Gastroesophageal sphincter (tissue), 4 donors: ENCODE measurements around the gene SH3PXD2A. TPM values are rescaled to one million over a fixed set of nuclear protein-coding genes. Genes with fewer than 3 reads are reported as not detected.

Source experiments
- ATAC-seq: fragments of 150-250 bp; one replicate; pipeline ENCODE4 v1.9.1; 2016; ENCODE audit warnings: mild to moderate bottlenecking, moderate library complexity
- H3K27ac ChIP-seq, 4 donors: fragments of 200-600 bp; sonication (generic) in 3 of 4; 1 replicate in 3 of 4; 2 replicates in 1 of 4; pipeline ENCODE4 v1.5.1; 2016 to 2019
- H3K27me3 ChIP-seq: fragments of 200-600 bp; sonication (generic); one replicate; pipeline ENCODE4 v1.5.1; 2019
- H3K36me3 ChIP-seq, 2 donors: fragments of 200-600 bp; sonication (generic); one replicate each; pipeline ENCODE4 v1.5.1; 2019; ENCODE audit warnings: control low read depth in 1 of 2
- H3K4me1 ChIP-seq, 3 donors: fragments of 200-600 bp; sonication (generic); 1 replicate in 2 of 3; 2 replicates in 1 of 3; pipeline ENCODE4 v1.5.1; 2016 to 2019; ENCODE audit warnings: control low read depth in 2 of 3
- H3K4me3 ChIP-seq, 2 donors: fragments of 200-600 bp; sonication (generic); one replicate each; pipeline ENCODE4 v1.5.1; 2019; ENCODE audit warnings: mild to moderate bottlenecking in 1 of 2, moderate library complexity in 1 of 2
- H3K9me3 ChIP-seq, 3 donors: fragments of 200-600 bp; sonication (generic); one replicate each; pipeline ENCODE4 v1.5.1; 2017 to 2019; ENCODE audit warnings: control low read depth in 2 of 3
- EP300 ChIP-seq: sonication (generic); formaldehyde crosslinking; IDR thresholded peaks from one replicate; pipeline ENCODE4 v1.6.1; 2017; ENCODE audit warnings: antibody characterized with exemption, mild to moderate bottlenecking
- POLR2A ChIP-seq, 2 donors: fragments of 450-650 bp; IDR thresholded peaks; one replicate each; pipeline ENCODE4 v1.6.1; 2017; ENCODE audit warnings: antibody characterized with exemption in 2 of 2, mild to moderate bottlenecking in 2 of 2, moderate library complexity in 1 of 2
- POLR2AphosphoS5 ChIP-seq: sonication (generic); formaldehyde crosslinking; IDR thresholded peaks from one replicate; pipeline ENCODE4 v1.6.1; 2017; ENCODE audit warnings: antibody characterized with exemption
- WGBS, 2 donors: methylation state at CpG; one replicate each; pipeline ENCODE4 v1.1.5; 2018; ENCODE audit warnings: low coverage in 1 of 2; 5-methylcytosine and 5-hydroxymethylcytosine counted together
- total RNA-seq, 4 donors: library from RNA; depleted of rRNA; stranded (reverse); fragments of >200 nt; gene quantifications; one replicate each; pipeline ENCODE4 v1.1.0, GENCODE V29; 2016
- TF ChIP-seq, protein P1 (sequence below), 4 experiments: fragments of 200-600 bp in 2 of 4; fragments of 450-650 bp in 2 of 4; sonication (generic) in 1 of 4; IDR thresholded peaks; one replicate each; pipeline ENCODE4 v1.5.1; 2017 to 2019; ENCODE audit warnings: antibody characterized with exemption in 4 of 4, mild to moderate bottlenecking in 2 of 4, moderate library complexity in 2 of 4

The SH3PXD2A gene
- total RNA-seq, 4 donors from 2014 or later, result 31.2 to 65.2 (median 39.5) TPM

DNA sequence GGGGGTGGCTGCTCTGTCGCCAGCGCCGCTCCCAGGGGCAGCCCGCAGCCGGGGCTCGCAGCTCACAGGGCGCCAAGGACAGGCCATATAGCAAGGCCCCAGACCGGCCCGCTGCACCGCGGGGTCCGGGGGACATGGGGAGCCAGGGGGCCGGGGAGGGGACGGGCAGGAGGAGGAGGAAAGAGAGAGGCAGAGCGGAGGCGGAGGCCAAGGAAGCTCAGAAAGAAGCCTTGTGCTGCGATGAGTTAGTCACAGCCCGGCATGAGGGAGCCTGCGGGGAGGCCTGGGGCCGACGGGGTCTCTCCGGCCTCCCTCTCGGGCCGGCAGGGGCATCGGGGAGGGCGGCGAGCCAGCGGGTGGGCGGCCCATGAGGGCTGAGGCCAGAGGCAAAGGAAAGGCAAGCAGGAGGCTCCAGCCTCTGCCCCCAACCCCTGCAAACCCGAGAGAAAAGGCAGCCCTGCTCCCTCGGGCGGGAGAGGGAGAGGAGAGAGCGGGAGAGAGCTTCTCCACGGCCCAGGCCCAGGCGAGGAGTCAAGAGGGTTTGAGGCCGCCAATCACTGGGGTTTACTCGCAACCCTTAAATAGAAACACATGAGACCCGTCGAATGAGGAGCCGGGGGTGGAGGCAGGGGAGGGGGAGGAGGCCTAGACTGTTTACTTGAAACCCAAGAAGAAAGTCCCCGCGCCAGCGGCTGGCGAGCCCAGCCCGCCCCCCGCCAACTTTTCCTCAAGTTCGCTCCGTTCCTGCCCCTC is 194.0 kb downstream of the SH3PXD2A start:
- H3K4me3 ChIP-seq, result peak overlapping the region; percentile 56 to 72
- H3K9me3 ChIP-seq, result peaks cover 0 to 9% (median 0%) of the 10 kb centered on the region in 3 donors
- peak overlapping the region; percentile 83 to 96 (median 96) for H3K27ac ChIP-seq
- ATAC-seq, result peak; percentile 87
- peaks cover 0 to 83% (median 9%) of the 10 kb centered on the region in 3 donors for H3K4me1 ChIP-seq
- 13% methylated on average over 4 to 13 of the region's 48 CpGs for WGBS, 2 donors
- TF ChIP-seq POLR2A (IDR thresholded peaks at IDR 0.05) (peak; percentile 89), POLR2AphosphoS5 (peak; percentile 94), EP300 (no peak)
- TF ChIP-seq, protein P1, sequence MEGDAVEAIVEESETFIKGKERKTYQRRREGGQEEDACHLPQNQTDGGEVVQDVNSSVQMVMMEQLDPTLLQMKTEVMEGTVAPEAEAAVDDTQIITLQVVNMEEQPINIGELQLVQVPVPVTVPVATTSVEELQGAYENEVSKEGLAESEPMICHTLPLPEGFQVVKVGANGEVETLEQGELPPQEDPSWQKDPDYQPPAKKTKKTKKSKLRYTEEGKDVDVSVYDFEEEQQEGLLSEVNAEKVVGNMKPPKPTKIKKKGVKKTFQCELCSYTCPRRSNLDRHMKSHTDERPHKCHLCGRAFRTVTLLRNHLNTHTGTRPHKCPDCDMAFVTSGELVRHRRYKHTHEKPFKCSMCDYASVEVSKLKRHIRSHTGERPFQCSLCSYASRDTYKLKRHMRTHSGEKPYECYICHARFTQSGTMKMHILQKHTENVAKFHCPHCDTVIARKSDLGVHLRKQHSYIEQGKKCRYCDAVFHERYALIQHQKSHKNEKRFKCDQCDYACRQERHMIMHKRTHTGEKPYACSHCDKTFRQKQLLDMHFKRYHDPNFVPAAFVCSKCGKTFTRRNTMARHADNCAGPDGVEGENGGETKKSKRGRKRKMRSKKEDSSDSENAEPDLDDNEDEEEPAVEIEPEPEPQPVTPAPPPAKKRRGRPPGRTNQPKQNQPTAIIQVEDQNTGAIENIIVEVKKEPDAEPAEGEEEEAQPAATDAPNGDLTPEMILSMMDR (IDR thresholded peaks at IDR 0.05), result peak in 1 of 4 experiments; percentile 43
- no peaks in the 10 kb centered on the region for H3K27me3 ChIP-seq
- H3K36me3 ChIP-seq, result peaks cover 0 to 32% of the 10 kb centered on the region in 2 donors

DNA sequence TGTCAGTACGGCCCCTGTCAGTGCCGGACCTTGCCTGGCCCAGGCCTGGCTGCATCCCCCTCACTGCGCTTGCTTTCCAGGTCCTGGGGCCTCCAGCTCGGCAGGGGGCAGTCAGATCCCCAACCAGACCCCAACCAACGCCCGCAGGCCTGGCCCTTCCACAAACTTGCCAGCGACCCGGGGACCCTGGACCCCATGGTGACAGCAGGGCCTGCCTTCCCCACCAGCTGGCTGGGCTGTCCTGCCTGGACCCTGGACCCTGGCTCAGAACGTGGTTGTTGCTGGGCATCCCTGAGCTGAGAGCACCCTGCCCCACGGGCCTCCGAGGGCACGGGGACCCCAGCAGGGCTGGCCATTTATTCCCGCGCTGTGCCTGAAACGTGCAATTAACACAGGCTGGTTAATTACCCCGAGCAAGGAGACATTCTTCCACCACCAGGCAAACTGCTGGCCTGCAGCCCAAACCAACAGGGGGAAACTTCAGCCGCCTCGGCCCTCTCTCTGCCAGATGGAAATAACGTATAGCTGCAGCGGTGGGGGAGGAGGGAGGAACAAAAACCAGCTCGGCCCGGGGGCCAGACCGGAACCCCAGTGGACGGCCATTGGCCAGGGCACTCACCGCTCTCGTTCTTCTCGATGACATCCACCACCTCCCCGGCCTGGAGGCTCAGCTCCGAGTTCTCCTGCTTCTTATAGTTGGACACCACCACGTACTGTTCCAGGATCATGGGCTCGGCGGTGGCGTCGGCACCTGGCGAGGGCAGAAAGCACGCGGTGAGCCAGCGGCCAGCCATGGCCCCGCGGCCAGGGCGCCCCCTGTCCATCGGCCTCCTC is 194.8 kb downstream of the SH3PXD2A start:
- Histone ChIP-seq H3K27me3 (no peaks in the 10 kb centered on the region), H3K9me3 (peaks cover 0 to 9% (median 0%) of the 10 kb centered on the region in 3 donors), H3K27ac (peak overlapping the region; percentile 83 to 96 (median 96)), H3K4me1 (peaks cover 0 to 83% (median 9%) of the 10 kb centered on the region in 3 donors), H3K4me3 (peak overlapping the region; percentile 56 to 72), H3K36me3 (peaks cover 0 to 36% of the 10 kb centered on the region in 2 donors)
- 62% methylated on average over 3 of the region's 42 CpGs; no CpG with 5 or more reads in 1 of the 2 donors for WGBS, 2 donors
- peak; percentile 5 for ATAC-seq
- TF ChIP-seq EP300, result no peak
- TF ChIP-seq, protein P1 (IDR thresholded peaks at IDR 0.05), result peak in 1 of 4 experiments; percentile 7

DNA sequence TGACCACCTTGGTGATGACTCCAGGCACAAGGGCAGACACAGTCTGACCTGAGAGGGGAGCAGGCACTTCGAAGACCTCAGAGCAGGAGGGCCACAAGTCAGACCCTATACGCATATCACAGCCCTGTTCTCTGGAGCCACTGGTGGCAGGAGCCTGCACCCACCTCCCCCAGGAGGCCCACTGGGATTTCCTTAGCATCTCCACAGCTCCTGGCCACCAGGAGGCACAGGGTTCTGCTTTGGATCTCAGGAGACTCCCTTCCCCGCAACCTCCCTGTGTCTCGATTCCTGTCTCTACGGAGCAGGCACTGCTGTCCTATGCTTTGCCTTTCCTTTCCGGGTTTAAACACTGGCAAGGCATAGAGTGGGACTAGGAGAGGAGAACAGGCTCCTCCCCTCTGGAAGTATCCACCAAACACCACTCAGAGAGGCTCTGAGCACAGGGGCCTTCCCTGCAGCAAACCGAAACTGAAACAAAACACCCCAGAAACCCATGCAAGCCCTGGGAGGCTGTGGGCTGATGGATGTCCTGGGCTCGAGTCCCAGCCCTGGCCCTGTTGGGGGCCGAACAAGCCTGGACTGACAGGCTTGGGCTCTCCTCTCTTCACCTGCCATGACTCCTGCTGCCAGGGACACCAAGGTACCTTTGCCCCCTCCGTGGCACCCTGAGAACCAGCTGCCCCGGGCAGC is 195.6 kb downstream of the SH3PXD2A start:
- peak; percentile 87 for ATAC-seq
- peaks cover 0 to 79% (median 9%) of the 10 kb centered on the region in 3 donors for H3K4me1 ChIP-seq
- WGBS, 2 donors, result no CpG with 5 or more reads among the region's 11 CpGs

DNA sequence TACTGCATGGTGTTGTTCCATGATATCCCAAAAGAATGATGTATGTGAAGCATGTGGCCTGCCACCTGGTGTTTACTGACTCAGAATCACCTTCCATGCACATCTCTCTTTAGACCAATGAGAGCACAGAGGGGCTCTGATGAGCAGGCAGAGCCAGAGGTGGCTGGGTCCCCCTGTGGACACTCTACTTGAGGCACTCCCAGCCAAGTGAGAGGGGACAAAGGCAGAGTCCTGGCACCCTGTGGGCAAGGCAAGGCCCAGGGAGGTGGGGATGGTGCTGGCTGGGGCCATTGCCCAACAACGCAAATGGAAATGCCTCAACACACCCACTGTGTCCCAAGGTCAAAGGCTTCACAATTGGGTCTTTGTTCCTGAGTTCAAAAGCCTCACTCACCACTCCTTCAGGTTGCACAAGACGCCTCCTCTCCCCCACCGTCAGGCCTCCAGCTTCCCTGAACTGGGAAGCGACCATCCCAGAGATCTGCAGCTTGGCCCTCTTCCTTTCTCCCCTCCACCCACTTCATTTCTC is 197.3 kb downstream of the SH3PXD2A start:
- no peak for ATAC-seq
- peaks cover 0 to 54% of the 10 kb centered on the region in 2 donors for H3K36me3 ChIP-seq
- WGBS, 2 donors, result 81% methylated on average over 4 of the region's 4 CpGs; no CpG with 5 or more reads in 1 of the 2 donors
- H3K27ac ChIP-seq, result peak overlapping the region in 2 of 4 donors; percentile 95 to 96
- peaks cover 0 to 9% (median 0%) of the 10 kb centered on the region in 3 donors for H3K9me3 ChIP-seq
- H3K27me3 ChIP-seq, result no peaks in the 10 kb centered on the region
- H3K4me3 ChIP-seq, result no peak overlapping the region
- no peak for TF ChIP-seq POLR2A (IDR thresholded peaks at IDR 0.05)
- TF ChIP-seq POLR2AphosphoS5, result no peak
- TF ChIP-seq, protein P1 (IDR thresholded peaks at IDR 0.05), result no peak
- no peak for TF ChIP-seq EP300
- peaks cover 0 to 76% (median 13%) of the 10 kb centered on the region in 3 donors for H3K4me1 ChIP-seq

More for the DNA sequence above, 195.6 kb downstream of the SH3PXD2A start:
- Histone ChIP-seq H3K4me3 (peak overlapping the region; percentile 56 to 72), H3K9me3 (peaks cover 0 to 9% (median 0%) of the 10 kb centered on the region in 3 donors), H3K27ac (peak overlapping the region; percentile 83 to 96 (median 96)), H3K27me3 (no peaks in the 10 kb centered on the region), H3K36me3 (peaks cover 0 to 42% of the 10 kb centered on the region in 2 donors)
- TF ChIP-seq EP300 (no peak), POLR2A (IDR thresholded peaks at IDR 0.05) (peak; percentile 26 to 29), POLR2AphosphoS5 (peak; percentile 81)
- TF ChIP-seq, protein P1 (IDR thresholded peaks at IDR 0.05), result peak in 1 of 4 experiments; percentile 30
